Panc1 (cell line): ENCODE results near the gene SETD5.

ENCODE experiments used
- CTCF ChIP-seq: fragments of 450-650 bp; IDR thresholded peaks from 2 replicates; pipeline ENCODE4 v1.5.1; 2017; ENCODE audit warnings: mild to moderate bottlenecking
- POLR2AphosphoS5 ChIP-seq: IDR thresholded peaks from 2 replicates; pipeline ENCODE4 v1.6.1; 2012; ENCODE audit warnings: mild to moderate bottlenecking, low read depth, low read length, moderate library complexity
- SIN3A ChIP-seq: IDR thresholded peaks from 2 replicates; pipeline ENCODE4 v1.6.1; 2012; ENCODE audit warnings: low read depth, mild to moderate bottlenecking, low read length, moderate library complexity, borderline replicate concordance; ENCODE audit not compliant: insufficient read depth
- TF ChIP-seq, protein P1 (sequence below), 2 experiments: IDR thresholded peaks; 2 replicates each; pipeline ENCODE4 v1.6.1; 2011 to 2012; ENCODE audit warnings: low read depth in 2 of 2, control low read depth in 1 of 2, low read length in 1 of 2, mild to moderate bottlenecking in 1 of 2, moderate library complexity in 1 of 2; ENCODE audit not compliant: insufficient read depth in 1 of 2

DNA sequence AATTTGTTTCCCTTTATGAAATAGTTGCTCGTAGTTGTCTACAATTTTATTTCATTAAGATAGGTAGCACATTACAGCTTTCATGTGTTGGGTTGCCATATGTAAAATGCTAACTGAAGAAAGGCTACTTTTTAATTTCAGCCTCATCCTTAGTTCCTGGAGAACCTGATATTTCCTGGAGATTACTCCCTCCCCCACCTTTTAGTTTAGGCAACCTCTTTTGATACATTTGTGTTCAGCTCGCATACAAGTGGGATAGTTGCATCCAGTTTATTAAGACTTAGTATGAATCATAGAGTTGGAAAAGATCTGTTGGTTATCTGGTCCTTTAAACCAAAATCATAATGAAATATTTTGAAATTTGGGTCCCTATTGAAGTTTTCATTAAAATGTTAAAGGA lies 6.0 kb downstream of the SETD5 start:
- TF ChIP-seq CTCF (no peak), POLR2AphosphoS5 (no peak), SIN3A (no peak)
- TF ChIP-seq, protein P1, sequence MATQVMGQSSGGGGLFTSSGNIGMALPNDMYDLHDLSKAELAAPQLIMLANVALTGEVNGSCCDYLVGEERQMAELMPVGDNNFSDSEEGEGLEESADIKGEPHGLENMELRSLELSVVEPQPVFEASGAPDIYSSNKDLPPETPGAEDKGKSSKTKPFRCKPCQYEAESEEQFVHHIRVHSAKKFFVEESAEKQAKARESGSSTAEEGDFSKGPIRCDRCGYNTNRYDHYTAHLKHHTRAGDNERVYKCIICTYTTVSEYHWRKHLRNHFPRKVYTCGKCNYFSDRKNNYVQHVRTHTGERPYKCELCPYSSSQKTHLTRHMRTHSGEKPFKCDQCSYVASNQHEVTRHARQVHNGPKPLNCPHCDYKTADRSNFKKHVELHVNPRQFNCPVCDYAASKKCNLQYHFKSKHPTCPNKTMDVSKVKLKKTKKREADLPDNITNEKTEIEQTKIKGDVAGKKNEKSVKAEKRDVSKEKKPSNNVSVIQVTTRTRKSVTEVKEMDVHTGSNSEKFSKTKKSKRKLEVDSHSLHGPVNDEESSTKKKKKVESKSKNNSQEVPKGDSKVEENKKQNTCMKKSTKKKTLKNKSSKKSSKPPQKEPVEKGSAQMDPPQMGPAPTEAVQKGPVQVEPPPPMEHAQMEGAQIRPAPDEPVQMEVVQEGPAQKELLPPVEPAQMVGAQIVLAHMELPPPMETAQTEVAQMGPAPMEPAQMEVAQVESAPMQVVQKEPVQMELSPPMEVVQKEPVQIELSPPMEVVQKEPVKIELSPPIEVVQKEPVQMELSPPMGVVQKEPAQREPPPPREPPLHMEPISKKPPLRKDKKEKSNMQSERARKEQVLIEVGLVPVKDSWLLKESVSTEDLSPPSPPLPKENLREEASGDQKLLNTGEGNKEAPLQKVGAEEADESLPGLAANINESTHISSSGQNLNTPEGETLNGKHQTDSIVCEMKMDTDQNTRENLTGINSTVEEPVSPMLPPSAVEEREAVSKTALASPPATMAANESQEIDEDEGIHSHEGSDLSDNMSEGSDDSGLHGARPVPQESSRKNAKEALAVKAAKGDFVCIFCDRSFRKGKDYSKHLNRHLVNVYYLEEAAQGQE (IDR thresholded peaks at IDR 0.05; ENCODE audit: insufficient read depth in 1 of 2, low read depth in 2 of 2, low read length in 1 of 2) = no peak
